HepG2 (cell line): ENCODE data around the gene FANCM. TPM values are rescaled to one million over a fixed set of nuclear protein-coding genes. Genes with fewer than 3 reads are reported as not detected.

Source experiments
- AKNA ChIP-seq: sonication (generic); formaldehyde crosslinking; IDR thresholded peaks from 2 replicates; pipeline ENCODE4 v1.4.0; 2020; ENCODE audit warnings: missing genetic modification reagents, borderline replicate concordance
- ATAD3A ChIP-seq: sonication (generic); formaldehyde crosslinking; IDR thresholded peaks from 2 replicates; pipeline ENCODE4 v1.4.0; 2020; ENCODE audit warnings: missing genetic modification reagents
- GABPA ChIP-seq, 2 experiments: IDR thresholded peaks; 2 replicates each; pipeline ENCODE4 v1.6.1; 2011 to 2016; ENCODE audit warnings: low read depth in 2 of 2, low read length in 1 of 2, missing biosample characterization in 1 of 2, missing genetic modification characterization in 1 of 2
- HMGXB4 ChIP-seq, 2 experiments: sonication (generic) in 1 of 2; formaldehyde crosslinking in 1 of 2; IDR thresholded peaks; 2 replicates each; pipeline versions ENCODE4 v1.4.0 to v1.6.1; 2018 to 2020; ENCODE audit warnings: missing genetic modification reagents in 2 of 2, borderline replicate concordance in 1 of 2, low read depth in 1 of 2, mild to moderate bottlenecking in 1 of 2, missing biosample characterization in 1 of 2
- HOXA3 ChIP-seq: sonication (generic); formaldehyde crosslinking; IDR thresholded peaks from 2 replicates; pipeline ENCODE4 v1.5.0; 2020; ENCODE audit warnings: missing genetic modification reagents
- PLSCR1 ChIP-seq: sonication (generic); formaldehyde crosslinking; IDR thresholded peaks from 2 replicates; pipeline ENCODE4 v1.5.0; 2020; ENCODE audit warnings: missing genetic modification reagents, mild to moderate bottlenecking, borderline replicate concordance
- STAT6 ChIP-seq: sonication (generic); formaldehyde crosslinking; IDR thresholded peaks from 2 replicates; pipeline ENCODE4 v1.4.0; 2020; ENCODE audit warnings: missing genetic modification reagents, mild to moderate bottlenecking, borderline replicate concordance
- TARDBP ChIP-seq: sonication (generic); formaldehyde crosslinking; IDR thresholded peaks from 2 replicates; pipeline ENCODE4 v1.8.0; 2022; ENCODE audit warnings: mild to moderate bottlenecking, missing genetic modification reagents
- TBL1XR1 ChIP-seq: fragments of 150-350 bp; IDR thresholded peaks from 2 replicates; pipeline ENCODE4 v1.6.1; 2014; ENCODE audit warnings: borderline replicate concordance, low read length; ENCODE audit not compliant: partially characterized antibody
- ZBTB25 ChIP-seq: IDR thresholded peaks from 2 replicates; pipeline ENCODE4 v1.6.1; 2018; ENCODE audit warnings: missing genetic modification reagents
- ZBTB42 ChIP-seq: sonication (generic); formaldehyde crosslinking; IDR thresholded peaks from 2 replicates; pipeline ENCODE4 v1.5.0; 2020; ENCODE audit warnings: mild to moderate bottlenecking, missing genetic modification reagents
- ZNF564 ChIP-seq: sonication (generic); formaldehyde crosslinking; IDR thresholded peaks from 2 replicates; pipeline ENCODE4 v1.8.1; 2023; ENCODE audit warnings: mild to moderate bottlenecking, missing genetic modification reagents
- polyA plus RNA-seq, 8 experiments: library from polyadenylated mRNA; depleted of rRNA in 3 of 8; stranded (reverse) in 7 of 8; unstranded in 1 of 8; fragments of >200 nt; fragmentation: Illumina TruSeq in 4 of 8; extraction: Trizol in 4 of 8; gene quantifications; 2 replicates each; pipeline versions ENCODE4 v1.2.1 to v1.2.3, GENCODE V29; 2011 to 2016; ENCODE audit warnings: low read depth in 4 of 8, missing spikeins in 1 of 8, mixed read lengths in 1 of 8; ENCODE audit not compliant: insufficient read depth in 1 of 8
- total RNA-seq, 5 experiments: library from RNA; depleted of rRNA; stranded (reverse); fragments of >200 nt; fragmentation: Illumina TruSeq; extraction: Trizol; gene quantifications; 2 replicates each; pipeline ENCODE4 v1.2.3, GENCODE V29; 2016; ENCODE audit warnings: low read depth in 1 of 5

The FANCM gene
- total and polyA plus RNA-seq, 2 of the 13 experiments (the other 11 are each of a cell fraction or from before 2014, with no cell fraction given) = 2.6 to 10.4 TPM

GRCh38 chr14:45134051-45134958 lies 1.4 kb upstream of the FANCM start, which contains the start of gene FKBP3 (continued):
- no peak for TF ChIP-seq STAT6
- TF ChIP-seq ZBTB25 (CRISPR knock-in tag) = no peak
- no peak for TF ChIP-seq ATAD3A (CRISPR knock-in tag)
- peak; percentile 78 for TF ChIP-seq HOXA3 (CRISPR knock-in tag)
- TF ChIP-seq AKNA = no peak
- TF ChIP-seq TARDBP (CRISPR knock-in tag) = no peak; the same call in 1 of the 2 replicates
- peak; percentile 70 to 85; a peak in 3 of 4 replicates for TF ChIP-seq HMGXB4 (CRISPR knock-in tag; IDR thresholded peaks at IDR 0.05; ENCODE audit: borderline replicate concordance in 1 of 2, low read depth in 1 of 2)
- TF ChIP-seq PLSCR1 (CRISPR knock-in tag) = no peak
- TF ChIP-seq GABPA (IDR thresholded peaks at IDR 0.05; ENCODE audit: low read depth, low read length) = peak; percentile 50
- peak; percentile 83 for TF ChIP-seq GABPA (CRISPR knock-in tag; IDR thresholded peaks at IDR 0.05; ENCODE audit: low read depth)
- TF ChIP-seq ZNF564 (CRISPR knock-in tag) = no peak
- TF ChIP-seq TBL1XR1 = peak; percentile 40
- no peak for TF ChIP-seq ZBTB42 (CRISPR knock-in tag)
